Brain microvascular endothelial cell (primary cell): ENCODE measurements around the gene TFF1.

Experiments used
- DNase-seq: peaks from one replicate; pipeline ENCODE4 v3.0.0-alpha.2; 2020
- H3K27ac ChIP-seq: fragments of 250-450 bp; sonication (Bioruptor Pico); 2 replicates; pipeline ENCODE4 v1.5.1; 2020; ENCODE audit warnings: mild to moderate bottlenecking, moderate library complexity
- H3K27me3 ChIP-seq: fragments of 250-450 bp; sonication (Bioruptor Pico); replicated peaks from 2 replicates; pipeline ENCODE4 v1.5.1; 2020; ENCODE audit warnings: mild to moderate bottlenecking
- H3K36me3 ChIP-seq: fragments of 250-450 bp; sonication (Bioruptor Pico); replicated peaks from 2 replicates; pipeline ENCODE4 v1.5.1; 2020; ENCODE audit warnings: mild to moderate bottlenecking
- H3K4me3 ChIP-seq: 2 replicates; pipeline ENCODE4 v1.5.1; 2011; ENCODE audit warnings: low read depth, mild to moderate bottlenecking, control low read depth, low read length, moderate library complexity
- CTCF ChIP-seq: IDR thresholded peaks from 2 replicates; pipeline ENCODE4 v1.5.1; 2011; ENCODE audit warnings: low read depth, mild to moderate bottlenecking, moderate library complexity, low read length, control low read depth, inconsistent platforms; ENCODE audit errors: missing control alignments
- in situ Hi-C: cut with HindIII; loops from 2 replicates; pipeline ENCODE4 v1.10.0; 2017; ENCODE audit warnings: low sequenced_read_pairs, low pct_ligation_motif_present

The TFF1 gene

GRCh38 chr21:42336054-42336453 is 30.3 kb downstream of the TFF1 start:
- in situ Hi-C loops, result no loop called here

GRCh38 chr21:42332557-42333317 is 33.6 kb downstream of the TFF1 start:
- Histone ChIP-seq H3K27me3 (peaks cover 5% of the 10 kb centered on the region), H3K4me3 (no peak overlapping the region), H3K27ac (no peak overlapping the region), H3K36me3 (no peaks in the 10 kb centered on the region)
- in situ Hi-C loops, result no loop called here
- DNase-seq, result no peak
- no peak for TF ChIP-seq CTCF

More at GRCh38 chr21:42336054-42336453, 30.3 kb downstream of the TFF1 start:
- no peak overlapping the region for H3K4me3 ChIP-seq
- H3K27me3 ChIP-seq, result peaks cover 5% of the 10 kb centered on the region
- TF ChIP-seq CTCF, result no peak
- peak; percentile 2 for DNase-seq
- no peaks in the 10 kb centered on the region for H3K36me3 ChIP-seq
- H3K27ac ChIP-seq, result no peak overlapping the region

GRCh38 chr21:42331660-42332059 is 34.7 kb downstream of the TFF1 start:
- in situ Hi-C loops, result no loop called here
- H3K36me3 ChIP-seq, result no peaks in the 10 kb centered on the region
- TF ChIP-seq CTCF, result no peak
- no peak overlapping the region for H3K27ac ChIP-seq
- H3K27me3 ChIP-seq, result peaks cover 5% of the 10 kb centered on the region
- no peak overlapping the region for H3K4me3 ChIP-seq
- DNase-seq, result no peak

GRCh38 chr21:42330380-42331371 is 35.7 kb downstream of the TFF1 start:
- H3K27me3 ChIP-seq, result peaks cover 2% of the 10 kb centered on the region
- no peak for TF ChIP-seq CTCF
- no peaks in the 10 kb centered on the region for H3K36me3 ChIP-seq
- no peak overlapping the region for H3K27ac ChIP-seq
- in situ Hi-C loops, result no loop called here
- H3K4me3 ChIP-seq, result no peak overlapping the region
- no peak for DNase-seq

- in situ Hi-C loops, result no loop called here
- no peak for DNase-seq
- Histone ChIP-seq H3K27me3 (peaks cover 3% of the 10 kb centered on the region), H3K27ac (no peak overlapping the region), H3K36me3 (no peaks in the 10 kb centered on the region), H3K4me3 (no peak overlapping the region)
- no peak for TF ChIP-seq CTCF
Observed at GRCh38 chr21:42324896-42325295, 41.4 kb downstream of the TFF1 start.
